ENCODE results near the gene WNT7B.

The WNT7B gene

DNA sequence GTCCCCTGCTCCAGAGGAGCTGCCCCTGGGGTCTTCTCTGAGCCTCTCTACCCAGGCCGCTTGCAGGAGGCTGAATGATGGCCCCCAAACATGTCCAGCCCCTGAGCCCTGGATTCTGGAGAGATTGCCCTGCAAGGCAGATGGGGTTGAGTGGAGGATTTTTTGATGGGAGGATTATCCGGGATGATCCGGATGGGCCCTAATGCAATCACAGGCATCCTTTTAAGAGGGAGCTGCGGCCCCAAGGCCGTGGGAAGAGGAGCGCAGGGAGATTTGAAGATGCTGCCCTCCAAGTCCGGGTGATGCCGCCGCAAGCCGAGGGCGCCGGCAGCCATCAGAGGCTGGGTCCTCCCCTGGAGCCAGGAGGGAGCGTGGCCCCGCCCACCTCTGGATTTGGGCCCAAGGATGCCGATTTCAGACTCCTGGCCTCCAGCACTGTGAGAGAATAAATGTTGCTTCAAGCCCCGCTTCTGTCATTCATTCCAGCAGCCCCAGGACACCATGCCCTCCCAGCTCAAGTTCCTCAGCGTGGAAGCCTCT, 66.0 kb downstream of the WNT7B start:
- Histone ChIP-seq H2BK15ac (ENCODE audit: low read depth, poor library complexity, severe bottlenecking) (no peak overlapping the region), H2AK5ac (ENCODE audit: low read length, severe bottlenecking) (no peak overlapping the region), H2BK5ac (ENCODE audit: low read depth, low read length, poor library complexity, severe bottlenecking) (no peak overlapping the region), H3K4ac (ENCODE audit: low read depth in 1 of 2, low read length in 2 of 2) (no peak overlapping the region), H3K36me3 (ENCODE audit: control insufficient read depth in 1 of 2, insufficient read depth in 2 of 2, low read depth in 1 of 2, low read length in 2 of 2) (no peaks in the 10 kb centered on the region), H4K91ac (ENCODE audit: low read length) (no peak overlapping the region), H3K23ac (ENCODE audit: low read length in 2 of 2) (no peak overlapping the region), H3K27me3 (ENCODE audit: control insufficient read depth in 1 of 2, insufficient read depth in 1 of 2, low read length in 2 of 2) (peaks cover 23 to 95% of the 10 kb centered on the region in 2 experiments), H2AFZ (ENCODE audit: low read depth, low read length) (no peak overlapping the region), H3K4me3 (ENCODE audit: insufficient read depth in 1 of 2, low read depth in 1 of 2, low read length in 2 of 2) (no peak overlapping the region), H4K8ac (ENCODE audit: low read length) (no peak overlapping the region), H3K27ac (ENCODE audit: low read length, poor library complexity, severe bottlenecking) (no peak overlapping the region), H3K9me3 (ENCODE audit: control insufficient read depth, low read length) (peaks cover 13% of the 10 kb centered on the region), H3K14ac (ENCODE audit: low read length in 2 of 2) (no peak overlapping the region), H3K9ac (ENCODE audit: low read length) (no peak overlapping the region), H3K4me2 (ENCODE audit: low read length, poor library complexity, severe bottlenecking) (no peak overlapping the region), H3K79me1 (replicated peaks; ENCODE audit: low read length, poor library complexity, severe bottlenecking) (no peaks in the 10 kb centered on the region), H2BK120ac (ENCODE audit: low read depth, low read length) (no peak overlapping the region), H3K4me1 (ENCODE audit: control insufficient read depth, insufficient read depth, low read depth, low read length) (peaks cover 17% of the 10 kb centered on the region), H2BK12ac (ENCODE audit: low read length in 2 of 2) (no peak overlapping the region), H3K18ac (ENCODE audit: low read depth in 1 of 2, low read length in 2 of 2) (no peak overlapping the region)
- WGBS, result 94% methylated on average over 17 of the region's 17 CpGs
- no peak for DNase-seq

DNA sequence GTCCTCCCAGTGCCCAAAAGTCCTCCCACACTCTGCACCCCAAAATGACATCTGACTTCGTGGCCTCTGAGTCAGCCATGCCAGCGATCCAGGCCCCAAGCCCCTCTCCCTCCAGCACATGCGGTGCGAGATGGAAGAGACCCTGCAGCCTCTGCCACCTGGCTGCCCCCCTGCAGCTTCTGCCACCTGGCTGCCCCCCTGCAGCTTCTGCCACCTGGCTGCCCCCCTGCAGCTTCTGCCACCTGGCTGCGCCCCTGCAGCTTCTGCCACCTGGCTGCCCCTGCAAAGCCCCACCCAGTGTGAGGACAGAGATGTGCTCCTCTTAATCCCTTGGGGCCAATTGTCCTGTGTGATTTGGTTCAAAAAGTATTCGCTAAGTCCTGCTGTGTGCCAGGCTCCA, 68.0 kb downstream of the WNT7B start:
- Histone ChIP-seq H3K4me2 (ENCODE audit: low read length, poor library complexity, severe bottlenecking) (no peak overlapping the region), H2BK15ac (ENCODE audit: low read depth, poor library complexity, severe bottlenecking) (no peak overlapping the region), H3K9me3 (ENCODE audit: control insufficient read depth, low read length) (peaks cover 4% of the 10 kb centered on the region), H3K27ac (ENCODE audit: low read length, poor library complexity, severe bottlenecking) (no peak overlapping the region), H3K36me3 (ENCODE audit: control insufficient read depth in 1 of 2, insufficient read depth in 2 of 2, low read depth in 1 of 2, low read length in 2 of 2) (no peaks in the 10 kb centered on the region), H3K14ac (ENCODE audit: low read length in 2 of 2) (no peak overlapping the region), H2BK12ac (ENCODE audit: low read length in 2 of 2) (no peak overlapping the region), H2AFZ (ENCODE audit: low read depth, low read length) (no peak overlapping the region), H2AK5ac (ENCODE audit: low read length, severe bottlenecking) (no peak overlapping the region), H3K4me3 (ENCODE audit: insufficient read depth in 1 of 2, low read depth in 1 of 2, low read length in 2 of 2) (no peak overlapping the region), H3K27me3 (ENCODE audit: control insufficient read depth in 1 of 2, insufficient read depth in 1 of 2, low read length in 2 of 2) (peaks cover 17 to 89% of the 10 kb centered on the region in 2 experiments), H4K8ac (ENCODE audit: low read length) (no peak overlapping the region), H3K9ac (ENCODE audit: low read length) (no peak overlapping the region), H3K4me1 (ENCODE audit: control insufficient read depth, insufficient read depth, low read depth, low read length) (peaks cover 27% of the 10 kb centered on the region), H3K18ac (ENCODE audit: low read depth in 1 of 2, low read length in 2 of 2) (no peak overlapping the region), H2BK5ac (ENCODE audit: low read depth, low read length, poor library complexity, severe bottlenecking) (no peak overlapping the region), H3K79me1 (replicated peaks; ENCODE audit: low read length, poor library complexity, severe bottlenecking) (no peaks in the 10 kb centered on the region), H3K4ac (ENCODE audit: low read depth in 1 of 2, low read length in 2 of 2) (no peak overlapping the region), H4K91ac (ENCODE audit: low read length) (no peak overlapping the region), H2BK120ac (ENCODE audit: low read depth, low read length) (no peak overlapping the region), H3K23ac (ENCODE audit: low read length in 2 of 2) (no peak overlapping the region)
- 81% methylated on average over 6 of the region's 6 CpGs for WGBS
- no peak for DNase-seq

DNA sequence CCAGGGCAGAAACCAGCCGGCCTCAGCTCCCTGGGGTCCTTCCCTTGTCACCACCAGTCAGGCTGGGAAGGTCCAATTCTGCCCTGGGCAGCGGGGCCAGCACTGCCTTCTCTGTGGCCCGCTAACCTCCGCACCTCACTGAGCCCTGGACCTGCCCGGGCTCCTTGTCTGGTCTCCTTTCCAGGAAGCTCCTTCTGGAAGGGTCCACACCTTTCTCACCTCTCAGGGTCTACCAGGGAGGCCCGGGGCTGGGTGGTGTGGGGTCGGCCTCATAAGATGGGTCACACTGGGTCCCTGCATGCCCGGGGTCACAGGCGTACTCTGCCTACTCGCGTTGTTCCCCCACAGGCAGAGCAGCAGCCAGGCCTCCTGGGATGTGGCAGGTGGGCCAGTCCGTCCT, 69.0 kb downstream of the WNT7B start:
- Histone ChIP-seq H3K27ac (ENCODE audit: low read length, poor library complexity, severe bottlenecking) (no peak overlapping the region), H2BK120ac (ENCODE audit: low read depth, low read length) (no peak overlapping the region), H3K27me3 (ENCODE audit: control insufficient read depth in 1 of 2, insufficient read depth in 1 of 2, low read length in 2 of 2) (peaks cover 11 to 80% of the 10 kb centered on the region in 2 experiments), H3K9ac (ENCODE audit: low read length) (no peak overlapping the region), H4K8ac (ENCODE audit: low read length) (no peak overlapping the region), H3K4ac (ENCODE audit: low read depth in 1 of 2, low read length in 2 of 2) (no peak overlapping the region), H2BK15ac (ENCODE audit: low read depth, poor library complexity, severe bottlenecking) (no peak overlapping the region), H3K23ac (ENCODE audit: low read length in 2 of 2) (no peak overlapping the region), H3K9me3 (ENCODE audit: control insufficient read depth, low read length) (no peaks in the 10 kb centered on the region), H2BK12ac (ENCODE audit: low read length in 2 of 2) (no peak overlapping the region), H3K18ac (ENCODE audit: low read depth in 1 of 2, low read length in 2 of 2) (no peak overlapping the region), H3K79me1 (replicated peaks; ENCODE audit: low read length, poor library complexity, severe bottlenecking) (no peaks in the 10 kb centered on the region), H3K4me2 (ENCODE audit: low read length, poor library complexity, severe bottlenecking) (no peak overlapping the region), H2BK5ac (ENCODE audit: low read depth, low read length, poor library complexity, severe bottlenecking) (no peak overlapping the region), H3K36me3 (ENCODE audit: control insufficient read depth in 1 of 2, insufficient read depth in 2 of 2, low read depth in 1 of 2, low read length in 2 of 2) (no peaks in the 10 kb centered on the region), H3K4me3 (ENCODE audit: insufficient read depth in 1 of 2, low read depth in 1 of 2, low read length in 2 of 2) (no peak overlapping the region), H4K91ac (ENCODE audit: low read length) (no peak overlapping the region), H2AK5ac (ENCODE audit: low read length, severe bottlenecking) (no peak overlapping the region), H3K4me1 (ENCODE audit: control insufficient read depth, insufficient read depth, low read depth, low read length) (peaks cover 37% of the 10 kb centered on the region), H2AFZ (ENCODE audit: low read depth, low read length) (no peak overlapping the region), H3K14ac (ENCODE audit: low read length in 2 of 2) (no peak overlapping the region)
- no peak for DNase-seq
- WGBS, result 88% methylated on average over 12 of the region's 12 CpGs

DNA sequence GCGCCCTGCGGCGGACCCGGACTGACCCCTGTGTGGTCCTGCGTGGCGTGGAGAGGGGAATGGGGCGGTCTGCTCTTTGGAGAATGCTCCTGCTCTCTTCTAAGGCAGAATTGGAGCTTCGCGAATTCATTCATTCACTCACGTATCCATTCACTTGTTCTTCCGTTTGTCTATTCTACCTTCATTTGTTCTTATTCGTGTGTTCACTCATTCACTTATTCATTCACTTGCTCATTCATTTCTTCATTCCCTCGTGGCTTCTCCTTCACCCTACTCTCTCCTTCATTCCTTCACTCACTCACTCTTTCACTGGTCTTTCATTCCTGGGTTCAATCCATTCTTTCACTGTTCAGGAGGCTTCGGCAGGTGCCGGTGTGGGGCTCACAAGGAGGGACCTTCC, 69.6 kb downstream of the WNT7B start:
- H2BK120ac ChIP-seq (ENCODE audit: low read depth, low read length), result no peak overlapping the region
- no peak overlapping the region for H3K14ac ChIP-seq (ENCODE audit: low read length in 2 of 2)

More for the DNA sequence above, 69.6 kb downstream of the WNT7B start:
- no peak overlapping the region for H3K9ac ChIP-seq (ENCODE audit: low read length)
- no peaks in the 10 kb centered on the region for H3K9me3 ChIP-seq (ENCODE audit: control insufficient read depth, low read length)
- H3K4me2 ChIP-seq (ENCODE audit: low read length, poor library complexity, severe bottlenecking), result no peak overlapping the region
- no peak overlapping the region for H3K18ac ChIP-seq (ENCODE audit: low read depth in 1 of 2, low read length in 2 of 2)
- no peak overlapping the region for H4K8ac ChIP-seq (ENCODE audit: low read length)
- no peak overlapping the region for H2BK15ac ChIP-seq (ENCODE audit: low read depth, poor library complexity, severe bottlenecking)
- H3K4me3 ChIP-seq (ENCODE audit: insufficient read depth in 1 of 2, low read depth in 1 of 2, low read length in 2 of 2), result no peak overlapping the region
- H3K27me3 ChIP-seq (ENCODE audit: control insufficient read depth in 1 of 2, insufficient read depth in 1 of 2, low read length in 2 of 2), result peaks cover 9 to 79% of the 10 kb centered on the region in 2 experiments
- no peak overlapping the region for H3K27ac ChIP-seq (ENCODE audit: low read length, poor library complexity, severe bottlenecking)
- no peaks in the 10 kb centered on the region for H3K79me1 ChIP-seq (replicated peaks; ENCODE audit: low read length, poor library complexity, severe bottlenecking)
- no peak overlapping the region for H3K23ac ChIP-seq (ENCODE audit: low read length in 2 of 2)
- H2BK5ac ChIP-seq (ENCODE audit: low read depth, low read length, poor library complexity, severe bottlenecking), result no peak overlapping the region
- H4K91ac ChIP-seq (ENCODE audit: low read length), result no peak overlapping the region
- H3K36me3 ChIP-seq (ENCODE audit: control insufficient read depth in 1 of 2, insufficient read depth in 2 of 2, low read depth in 1 of 2, low read length in 2 of 2), result no peaks in the 10 kb centered on the region
- H3K4ac ChIP-seq (ENCODE audit: low read depth in 1 of 2, low read length in 2 of 2), result no peak overlapping the region
- H2BK12ac ChIP-seq (ENCODE audit: low read length in 2 of 2), result no peak overlapping the region
- H2AFZ ChIP-seq (ENCODE audit: low read depth, low read length), result no peak overlapping the region
- H2AK5ac ChIP-seq (ENCODE audit: low read length, severe bottlenecking), result no peak overlapping the region
- 95% methylated on average over 15 of the region's 15 CpGs for WGBS
- peaks cover 41% of the 10 kb centered on the region for H3K4me1 ChIP-seq (ENCODE audit: control insufficient read depth, insufficient read depth, low read depth, low read length)
- DNase-seq, result no peak
